ENCODE results near the gene ST3GAL6. TPM values are rescaled to one million over a fixed set of nuclear protein-coding genes. Genes with fewer than 3 reads are reported as not detected.

The ST3GAL6 gene
- total and polyA plus RNA-seq, 2 of the 8 experiments (the other 6 are each of a cell fraction or from before 2014, with no cell fraction given) = 3.3 to 6.1 TPM

- no peak for TF ChIP-seq CTBP2 (IDR thresholded peaks at IDR 0.05; ENCODE audit: borderline replicate concordance, insufficient read depth, insufficient read length, low read length)
Measured at GRCh38 chr3:98741121-98741716, 21.9 kb upstream of the ST3GAL6 start (continued).
